Stomach (tissue), 9 donors: ENCODE data around the gene RPL38. TPM values are rescaled to one million over a fixed set of nuclear protein-coding genes. Genes with fewer than 3 reads are reported as not detected.
A peak's percentile ranks its signal among the peaks of the same experiment; 100 is the strongest.

ENCODE experiments used
- DNase-seq, 2 donors: peaks; one replicate each; pipeline versions ENCODE4 v3.0.0 to v3.0.0-alpha.2; 2013 to 2019
- H3K27ac ChIP-seq, 5 donors: fragments of 200-600 bp in 4 of 5; sonication (generic) in 4 of 5; one replicate each; pipeline ENCODE4 v1.5.1; 2013 to 2019; ENCODE audit warnings: mild to moderate bottlenecking in 1 of 5, moderate library complexity in 1 of 5
- H3K27me3 ChIP-seq, 3 donors: fragments of 200-600 bp; sonication (generic); one replicate each; pipeline ENCODE4 v1.5.1; 2017 to 2019; ENCODE audit warnings: mixed run types in 1 of 3
- H3K36me3 ChIP-seq, 4 donors: fragments of 200-600 bp; sonication (generic); 1 replicate in 3 of 4; 2 replicates in 1 of 4; pipeline ENCODE4 v1.5.1; 2016 to 2019
- H3K4me1 ChIP-seq, 4 donors: fragments of 200-600 bp; sonication (generic); one replicate each; pipeline ENCODE4 v1.5.1; 2016 to 2019
- H3K4me3 ChIP-seq, 4 donors: fragments of 200-600 bp; sonication (generic) in 3 of 4; one replicate each; pipeline ENCODE4 v1.5.1; 2016 to 2019; ENCODE audit warnings: mild to moderate bottlenecking in 1 of 4
- H3K9me3 ChIP-seq, 4 donors: fragments of 200-600 bp; sonication (generic); one replicate each; pipeline ENCODE4 v1.5.1; 2016 to 2019
- EP300 ChIP-seq: sonication (generic); formaldehyde crosslinking; IDR thresholded peaks from one replicate; pipeline ENCODE4 v1.6.1; 2017; ENCODE audit warnings: antibody characterized with exemption
- POLR2A ChIP-seq, 4 donors: fragments of 450-650 bp; IDR thresholded peaks; one replicate each; pipeline ENCODE4 v1.6.1; 2016; ENCODE audit warnings: antibody characterized with exemption in 4 of 4, control low read depth in 2 of 4, mild to moderate bottlenecking in 1 of 4, moderate library complexity in 1 of 4
- POLR2AphosphoS5 ChIP-seq, 3 donors: sonication (generic); formaldehyde crosslinking; IDR thresholded peaks; one replicate each; pipeline ENCODE4 v1.6.1; 2016; ENCODE audit warnings: antibody characterized with exemption in 3 of 3
- WGBS, 5 donors: extraction: QIAGEN DNeasy Blood & Tissue Kit in 3 of 5; methylation state at CpG; one replicate each; pipeline versions ENCODE4 v1.1.5 to v1.1.7; 2013 to 2018; 5-methylcytosine and 5-hydroxymethylcytosine counted together
- intact Hi-C: fragments of 100-400 bp; cut with DNase I; formaldehyde crosslinking; loops from one replicate; pipeline ENCODE4 v1.15.1; 2023; ENCODE audit warnings: low total_unique reads
- polyA plus RNA-seq, 3 donors: library from polyadenylated mRNA; stranded (reverse); fragments of 200-250 nt; gene quantifications; one replicate each; pipeline ENCODE4 v1.2.3, GENCODE V29; 2013
- total RNA-seq, 5 donors: library from RNA; depleted of rRNA; stranded (reverse); fragments of >200 nt; gene quantifications; one replicate each; pipeline versions ENCODE4 v1.1.0 to v1.2.3, GENCODE V29; 2014 to 2016
- TF ChIP-seq, protein P1 (sequence below), 7 experiments: fragments of 450-650 bp in 4 of 7; fragments of 200-600 bp in 3 of 7; sonication (generic) in 3 of 7; IDR thresholded peaks; one replicate each; pipeline ENCODE4 v1.5.1; 2016 to 2019; ENCODE audit warnings: antibody characterized with exemption in 7 of 7, control low read depth in 2 of 7, mild to moderate bottlenecking in 1 of 7
- donor health status: healthy with polysubstance abuse.
- donor health status: Bipolar disorder and iron deficiency.
- donor health status: healthy.

The RPL38 gene
- total and polyA plus RNA-seq, 8 donors: 37.7 to 1,839 (median 979) TPM

DNA sequence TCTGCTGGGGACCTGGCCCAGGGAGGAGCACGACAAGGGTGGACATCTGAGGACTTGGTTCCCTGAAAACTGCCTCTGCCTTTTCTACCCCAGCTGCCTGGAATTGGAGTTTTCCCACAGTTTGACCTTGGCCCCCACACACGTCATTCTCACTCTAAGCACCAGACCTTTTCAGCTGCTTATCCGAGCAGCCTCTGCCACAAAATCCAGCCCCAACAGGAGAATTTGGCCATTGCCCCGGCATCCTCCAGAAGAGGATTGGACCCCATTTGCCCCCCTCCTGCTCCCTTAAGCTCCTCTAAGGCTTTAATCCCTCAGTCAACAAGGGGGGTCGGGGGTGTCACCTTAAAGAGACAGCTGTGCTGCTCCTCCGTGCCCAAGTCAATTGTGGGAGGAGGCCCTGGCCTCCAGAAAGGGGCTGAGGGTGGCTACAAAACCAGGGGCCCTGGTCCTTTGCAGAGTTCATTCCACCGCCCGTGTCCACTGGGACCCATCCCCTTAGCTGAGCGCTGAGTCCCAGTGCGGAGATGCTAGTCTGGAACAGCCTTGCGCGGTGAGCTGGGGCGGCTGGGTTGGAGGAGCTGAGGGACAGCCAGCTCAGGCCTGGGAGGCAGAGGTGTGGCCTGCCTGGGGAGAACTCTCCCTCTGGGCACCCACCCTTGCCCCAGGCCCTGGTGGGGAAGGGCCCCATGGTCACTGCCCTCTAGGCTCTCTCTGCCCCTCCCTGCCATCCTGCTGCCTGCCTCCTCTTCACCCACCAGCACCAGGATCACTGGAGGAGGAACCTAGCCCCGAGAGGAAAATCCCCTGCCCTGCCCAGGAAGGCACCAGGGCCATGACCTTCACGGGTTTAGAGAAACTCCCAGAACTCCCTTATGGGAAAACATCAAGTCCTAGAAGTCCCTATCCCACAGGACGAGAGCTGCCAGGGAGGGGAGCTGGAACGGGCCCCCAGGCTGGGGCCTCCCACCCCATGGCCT, 28.7 kb downstream of the RPL38 start:
- Histone ChIP-seq H3K4me1 (peaks cover 0 to 5% (median 0%) of the 10 kb centered on the region in 4 donors), H3K27ac (no peak overlapping the region), H3K27me3 (no peaks in the 10 kb centered on the region), H3K9me3 (no peaks in the 10 kb centered on the region), H3K36me3 (peaks cover 6 to 29% (median 14%) of the 10 kb centered on the region in 4 donors), H3K4me3 (no peak overlapping the region)
- peak in 1 of 2 donors; percentile 52 for DNase-seq
- TF ChIP-seq, protein P1, sequence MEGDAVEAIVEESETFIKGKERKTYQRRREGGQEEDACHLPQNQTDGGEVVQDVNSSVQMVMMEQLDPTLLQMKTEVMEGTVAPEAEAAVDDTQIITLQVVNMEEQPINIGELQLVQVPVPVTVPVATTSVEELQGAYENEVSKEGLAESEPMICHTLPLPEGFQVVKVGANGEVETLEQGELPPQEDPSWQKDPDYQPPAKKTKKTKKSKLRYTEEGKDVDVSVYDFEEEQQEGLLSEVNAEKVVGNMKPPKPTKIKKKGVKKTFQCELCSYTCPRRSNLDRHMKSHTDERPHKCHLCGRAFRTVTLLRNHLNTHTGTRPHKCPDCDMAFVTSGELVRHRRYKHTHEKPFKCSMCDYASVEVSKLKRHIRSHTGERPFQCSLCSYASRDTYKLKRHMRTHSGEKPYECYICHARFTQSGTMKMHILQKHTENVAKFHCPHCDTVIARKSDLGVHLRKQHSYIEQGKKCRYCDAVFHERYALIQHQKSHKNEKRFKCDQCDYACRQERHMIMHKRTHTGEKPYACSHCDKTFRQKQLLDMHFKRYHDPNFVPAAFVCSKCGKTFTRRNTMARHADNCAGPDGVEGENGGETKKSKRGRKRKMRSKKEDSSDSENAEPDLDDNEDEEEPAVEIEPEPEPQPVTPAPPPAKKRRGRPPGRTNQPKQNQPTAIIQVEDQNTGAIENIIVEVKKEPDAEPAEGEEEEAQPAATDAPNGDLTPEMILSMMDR (IDR thresholded peaks at IDR 0.05): no peak
- TF ChIP-seq POLR2A (IDR thresholded peaks at IDR 0.05) (no peak), POLR2AphosphoS5 (IDR thresholded peaks at IDR 0.05) (no peak), EP300 (no peak)
- intact Hi-C loops: no loop called here
- WGBS, 5 donors: 68 to 79% (median 77%) methylated on average over 15 to 17 of the region's 17 CpGs

DNA sequence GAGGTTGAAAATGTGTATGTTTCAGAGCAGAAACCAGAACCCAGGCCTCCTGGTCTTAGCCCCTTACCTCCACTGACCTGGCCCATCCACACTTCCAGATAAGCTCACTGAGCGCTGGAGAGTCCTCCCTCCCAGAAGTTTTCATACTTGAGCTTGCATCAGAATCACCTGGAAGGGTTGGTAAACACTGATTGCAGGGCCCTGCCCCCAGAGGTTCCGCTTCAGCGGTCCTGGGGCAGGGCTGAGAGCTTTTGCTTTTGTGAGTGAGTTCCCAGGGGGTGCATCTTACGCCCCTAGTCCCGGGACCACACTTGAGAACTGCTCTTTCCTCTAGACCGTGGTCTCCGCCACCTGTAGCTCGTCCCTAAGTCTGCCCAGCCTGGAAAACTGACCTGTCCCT, 30.5 kb downstream of the RPL38 start:
- WGBS, 5 donors: 58 to 78% (median 66%) methylated on average over 8 of the region's 8 CpGs
- H3K9me3 ChIP-seq: no peaks in the 10 kb centered on the region
- H3K4me3 ChIP-seq: no peak overlapping the region
- TF ChIP-seq POLR2AphosphoS5 (IDR thresholded peaks at IDR 0.05) (no peak), POLR2A (IDR thresholded peaks at IDR 0.05) (no peak), EP300 (no peak)
- TF ChIP-seq, protein P1 (IDR thresholded peaks at IDR 0.05): no peak
- peaks cover 0 to 5% (median 0%) of the 10 kb centered on the region in 4 donors for H3K4me1 ChIP-seq
- intact Hi-C loops: no loop called here
- peak overlapping the region in 2 of 5 donors; percentile 8 to 15 for H3K27ac ChIP-seq
- peaks cover 6 to 42% (median 19%) of the 10 kb centered on the region in 4 donors for H3K36me3 ChIP-seq
- no peaks in the 10 kb centered on the region for H3K27me3 ChIP-seq
- no peak for DNase-seq

DNA sequence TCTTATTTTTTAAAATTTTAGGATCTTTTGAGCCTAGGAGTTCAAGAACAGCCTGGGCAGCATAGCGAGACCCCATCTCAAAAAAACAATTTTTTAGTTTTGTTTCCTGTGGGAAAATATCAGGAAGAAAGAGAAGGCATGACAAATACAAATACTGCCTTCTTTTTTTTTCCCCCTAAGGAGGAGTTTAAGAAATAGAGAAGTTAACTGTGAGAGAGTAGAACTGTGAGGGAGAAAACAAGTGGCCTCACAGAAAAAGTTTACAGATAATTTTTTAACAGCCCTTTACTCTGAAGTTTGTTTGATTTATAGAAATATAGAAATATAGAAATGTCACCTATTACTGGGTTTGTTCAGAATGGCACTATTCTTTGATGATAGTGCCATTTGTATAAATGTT, 31.0 kb downstream of the RPL38 start:
- Histone ChIP-seq H3K27me3 (no peaks in the 10 kb centered on the region), H3K27ac (peak overlapping the region in 3 of 5 donors; percentile 15 to 60 (median 42)), H3K4me3 (no peak overlapping the region), H3K36me3 (peaks cover 6 to 42% (median 19%) of the 10 kb centered on the region in 4 donors), H3K9me3 (no peaks in the 10 kb centered on the region), H3K4me1 (peaks cover 0 to 5% (median 0%) of the 10 kb centered on the region in 4 donors)
- no peak for TF ChIP-seq POLR2AphosphoS5 (IDR thresholded peaks at IDR 0.05)
- TF ChIP-seq, protein P1 (IDR thresholded peaks at IDR 0.05): no peak
- no peak for TF ChIP-seq EP300
- TF ChIP-seq POLR2A (IDR thresholded peaks at IDR 0.05): no peak
- DNase-seq: no peak
- intact Hi-C loops: no loop called here
- WGBS, 5 donors: 58 to 76% (median 71%) methylated on average over 1 of the region's 1 CpG

DNA sequence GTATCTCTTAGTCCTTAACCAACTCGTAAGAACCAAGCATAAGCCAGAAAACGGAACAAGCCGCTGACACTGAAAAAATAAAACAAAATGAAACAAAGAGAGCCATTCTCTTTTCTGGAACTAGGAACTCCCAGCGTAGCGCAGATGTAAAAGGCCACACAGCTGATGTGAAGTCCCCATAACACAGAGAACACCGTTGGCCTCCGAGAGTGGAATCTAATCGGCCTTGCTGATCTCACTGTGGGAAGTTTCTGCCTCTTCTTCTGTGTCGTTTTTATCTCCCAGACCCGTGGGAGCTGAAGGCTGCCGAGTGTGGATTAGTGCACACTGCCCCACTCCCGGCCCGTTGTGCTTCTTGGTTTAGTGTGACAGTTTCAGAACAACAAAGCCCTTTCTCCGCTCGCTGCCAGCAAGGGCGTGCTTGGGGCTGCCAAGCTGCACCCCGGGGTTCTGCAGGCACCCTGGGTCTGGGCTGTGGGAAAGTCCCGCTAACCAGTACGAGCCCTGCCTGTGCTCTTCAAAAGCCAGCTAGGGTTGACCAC, 31.6 kb downstream of the RPL38 start:
- H3K27me3 ChIP-seq: no peaks in the 10 kb centered on the region
- TF ChIP-seq, protein P1 (IDR thresholded peaks at IDR 0.05): no peak
- TF ChIP-seq POLR2A (IDR thresholded peaks at IDR 0.05) (no peak), POLR2AphosphoS5 (IDR thresholded peaks at IDR 0.05) (no peak), EP300 (no peak)
- no peak for DNase-seq
- peaks cover 0 to 5% (median 0%) of the 10 kb centered on the region in 4 donors for H3K4me1 ChIP-seq
- H3K27ac ChIP-seq: peak overlapping the region in 4 of 5 donors; percentile 16 to 60 (median 42)
- peaks cover 6 to 42% (median 19%) of the 10 kb centered on the region in 4 donors for H3K36me3 ChIP-seq
- no peaks in the 10 kb centered on the region for H3K9me3 ChIP-seq
- 55 to 66% (median 64%) methylated on average over 19 of the region's 19 CpGs for WGBS, 5 donors
- H3K4me3 ChIP-seq: no peak overlapping the region
- intact Hi-C loops: no loop called here
